GM23338 (cell line): ENCODE measurements around the gene ELAPOR2. TPM values are rescaled to one million over a fixed set of nuclear protein-coding genes. Genes with fewer than 3 reads are reported as not detected.
A peak's percentile ranks its signal among the peaks of the same experiment; 100 is the strongest.

Source experiments
- ATAC-seq: fragments of 200-7000 bp; cut with Tn5 transposase; 3 replicates; pipeline ENCODE4 v1.9.1; 2020
- DNase-seq: peaks from one replicate; pipeline ENCODE4 v3.0.0-alpha.2; 2015; ENCODE audit warnings: low spot score
- H2AFZ ChIP-seq: fragments of 200-600 bp; sonication (generic); 2 replicates; pipeline ENCODE4 v1.8.0; 2016; ENCODE audit warnings: antibody characterized with exemption, mild to moderate bottlenecking, moderate library complexity
- H3F3A ChIP-seq: fragments of 200-600 bp; sonication (generic); replicated peaks from 2 replicates; pipeline ENCODE4 v1.8.0; 2017; ENCODE audit warnings: antibody characterized with exemption, mixed run types, low read depth
- H3K27ac ChIP-seq: fragments of 200-600 bp; sonication (generic); 2 replicates; pipeline ENCODE4 v1.6.1; 2016; ENCODE audit warnings: low read depth
- H3K27me3 ChIP-seq: fragments of 200-600 bp; sonication (generic); 2 replicates; pipeline ENCODE4 v1.8.0; 2016; ENCODE audit warnings: mild to moderate bottlenecking, mixed run types, moderate library complexity; ENCODE audit not compliant: insufficient read depth
- H3K36me3 ChIP-seq: fragments of 200-600 bp; sonication (generic); 2 replicates; pipeline ENCODE4 v1.8.0; 2016; ENCODE audit warnings: mild to moderate bottlenecking; ENCODE audit not compliant: insufficient read depth
- H3K4me1 ChIP-seq: fragments of 200-600 bp; sonication (generic); 2 replicates; pipeline ENCODE4 v1.8.0; 2016; ENCODE audit warnings: mild to moderate bottlenecking, moderate library complexity; ENCODE audit not compliant: insufficient read depth
- H3K4me2 ChIP-seq: fragments of 200-600 bp; sonication (generic); 2 replicates; pipeline ENCODE4 v1.7.1; 2017; ENCODE audit warnings: mixed run types
- H3K4me3 ChIP-seq: fragments of 200-600 bp; sonication (generic); 2 replicates; pipeline ENCODE4 v1.6.1; 2016; ENCODE audit warnings: mixed run types
- H3K79me2 ChIP-seq: fragments of 200-600 bp; sonication (generic); replicated peaks from 2 replicates; pipeline ENCODE4 v1.8.0; 2017; ENCODE audit warnings: mild to moderate bottlenecking; ENCODE audit not compliant: insufficient read depth
- H3K9me2 ChIP-seq: fragments of 200-600 bp; sonication (generic); 2 replicates; pipeline ENCODE4 v1.8.0; 2017; ENCODE audit not compliant: insufficient read depth
- H4K20me1 ChIP-seq: fragments of 200-600 bp; sonication (generic); replicated peaks from 2 replicates; pipeline ENCODE4 v1.8.0; 2017; ENCODE audit warnings: mild to moderate bottlenecking; ENCODE audit not compliant: insufficient read depth
- H3K27ac Mint-ChIP-seq: 2 replicates; pipeline ENCODE4 v1.8.0; 2020; ENCODE audit warnings: inconsistent platforms, mild to moderate bottlenecking, moderate library complexity, mixed read lengths
- H3K27me3 Mint-ChIP-seq: 3 replicates; pipeline ENCODE4 v1.8.0; 2022; ENCODE audit warnings: low read depth, mild to moderate bottlenecking, moderate library complexity, mixed read lengths, inconsistent platforms; ENCODE audit not compliant: insufficient read depth, poor library complexity
- H3K36me3 Mint-ChIP-seq: 3 replicates; pipeline ENCODE4 v1.8.0; 2021; ENCODE audit warnings: low read depth, mild to moderate bottlenecking, inconsistent platforms, moderate library complexity, mixed read lengths
- H3K4me1 Mint-ChIP-seq: 3 replicates; pipeline ENCODE4 v1.8.0; 2020; ENCODE audit warnings: mild to moderate bottlenecking, inconsistent platforms, mixed read lengths
- H3K4me3 Mint-ChIP-seq: 3 replicates; pipeline ENCODE4 v1.8.0; 2021; ENCODE audit warnings: moderate library complexity, mild to moderate bottlenecking, inconsistent platforms, mixed read lengths
- H3K9me3 Mint-ChIP-seq: 3 replicates; pipeline ENCODE4 v1.8.0; 2020; ENCODE audit warnings: moderate library complexity, mild to moderate bottlenecking, inconsistent platforms, mixed read lengths
- CREB1 ChIP-seq: fragments of 250-450 bp; sonication (Bioruptor Pico); IDR thresholded peaks from 2 replicates; pipeline ENCODE4 v1.5.0; 2020; ENCODE audit warnings: low read depth, mild to moderate bottlenecking, moderate library complexity
- CTCF ChIP-seq, 2 experiments: fragments of 200-600 bp in 1 of 2; sonication (generic) in 1 of 2; conservative IDR thresholded peaks; 2 replicates each; pipeline versions ENCODE4 v1.5.1 to v1.6.1; 2016 to 2017; ENCODE audit warnings: antibody characterized with exemption in 2 of 2, low read depth in 2 of 2, mild to moderate bottlenecking in 2 of 2, moderate library complexity in 1 of 2
- ETS1 ChIP-seq: IDR thresholded peaks from 2 replicates; pipeline ENCODE4 v1.6.1; 2016; ENCODE audit warnings: antibody characterized with exemption
- REST ChIP-seq: IDR thresholded peaks from one replicate; pipeline ENCODE4 v1.6.1; 2018; ENCODE audit warnings: antibody characterized with exemption; ENCODE audit not compliant: unreplicated experiment
- STAT1 ChIP-seq: IDR thresholded peaks from one replicate; pipeline ENCODE4 v1.6.1; 2016; ENCODE audit warnings: antibody characterized with exemption; ENCODE audit not compliant: unreplicated experiment
- ZNF331 ChIP-seq: fragments of 250-450 bp; sonication (Bioruptor Pico); IDR thresholded peaks from 2 replicates; pipeline ENCODE4 v1.5.0; 2020; ENCODE audit warnings: low read depth, mild to moderate bottlenecking, moderate library complexity
- ZNF462 ChIP-seq: fragments of 250-450 bp; sonication (Bioruptor Pico); IDR thresholded peaks from 2 replicates; pipeline ENCODE4 v1.5.0; 2020; ENCODE audit warnings: mild to moderate bottlenecking, moderate library complexity
- polyA plus RNA-seq: library from polyadenylated mRNA; unstranded; fragments of >200 nt; fragmentation: Nextera tagmentation; extraction: Ambion mirVana; gene quantifications from 2 replicates; pipeline ENCODE4 v1.2.1, GENCODE V29; 2016
- total RNA-seq: library from RNA; depleted of rRNA; stranded (reverse); fragments of >200 nt; shearing (Covaris generic); gene quantifications from 2 replicates; pipeline ENCODE4 v1.2.3, GENCODE V29; 2014

ELAPOR2 gene
- total and polyA plus RNA-seq, 2 experiments from 2014 or later, result 12.0 to 42.9 TPM

GRCh38 chr7:87013840-87014190 lies 45.6 kb downstream of the ELAPOR2 start:
- peaks cover 89% of the 10 kb centered on the region for H3K79me2 ChIP-seq
- no peaks in the 10 kb centered on the region for H3K27me3 ChIP-seq
- H3K4me1 ChIP-seq, result peaks cover 7% of the 10 kb centered on the region
- H3K4me1 Mint-ChIP-seq, result peaks cover 5% of the 10 kb centered on the region; the same call in 2 of the 3 replicates
- no peak overlapping the region for H3K4me3 ChIP-seq
- ATAC-seq, result no peak
- H3K27ac ChIP-seq, result no peak overlapping the region
- no peak overlapping the region for H3K27ac Mint-ChIP-seq
- no peaks in the 10 kb centered on the region for H3F3A ChIP-seq
- no peak for DNase-seq
- peaks cover 7% of the 10 kb centered on the region; the same call in 1 of the 2 replicates for H4K20me1 ChIP-seq
- no peak overlapping the region for H2AFZ ChIP-seq
- no peaks in the 10 kb centered on the region for H3K36me3 ChIP-seq
- no peaks in the 10 kb centered on the region for H3K36me3 Mint-ChIP-seq
- H3K9me3 Mint-ChIP-seq, result no peaks in the 10 kb centered on the region
- no peak overlapping the region for H3K4me2 ChIP-seq
- no peaks in the 10 kb centered on the region for H3K9me2 ChIP-seq
- TF ChIP-seq CTCF (conservative IDR thresholded peaks at IDR 0.05; ENCODE audit: low read depth in 2 of 2), result peak in 1 of 2 experiments; percentile 21; a peak in 2 of 4 replicates
- TF ChIP-seq STAT1, result no peak
- H3K27me3 Mint-ChIP-seq, result no peaks in the 10 kb centered on the region
- H3K4me3 Mint-ChIP-seq, result no peak overlapping the region

GRCh38 chr7:87013136-87013839 lies 46.2 kb downstream of the ELAPOR2 start:
- H3K36me3 ChIP-seq, result no peaks in the 10 kb centered on the region
- peaks cover 5% of the 10 kb centered on the region; the same call in 1 of the 2 replicates for H4K20me1 ChIP-seq
- H3K4me3 ChIP-seq, result no peak overlapping the region
- no peaks in the 10 kb centered on the region for H3K9me2 ChIP-seq
- H2AFZ ChIP-seq, result no peak overlapping the region
- peaks cover 12% of the 10 kb centered on the region for H3K4me1 ChIP-seq
- H3K79me2 ChIP-seq, result peaks cover 89% of the 10 kb centered on the region
- Mint-ChIP-seq H3K27ac (no peak overlapping the region), H3K27me3 (no peaks in the 10 kb centered on the region), H3K4me3 (no peak overlapping the region), H3K4me1 (peaks cover 5% of the 10 kb centered on the region; the same call in 2 of the 3 replicates), H3K36me3 (no peaks in the 10 kb centered on the region), H3K9me3 (no peaks in the 10 kb centered on the region)
- no peak for DNase-seq
- no peaks in the 10 kb centered on the region for H3F3A ChIP-seq
- H3K27me3 ChIP-seq, result no peaks in the 10 kb centered on the region
- no peak overlapping the region for H3K4me2 ChIP-seq
- H3K27ac ChIP-seq, result no peak overlapping the region
- no peak for ATAC-seq
- TF ChIP-seq ZNF331 (CRISPR knock-in tag) (no peak), ETS1 (no peak), CREB1 (CRISPR knock-in tag) (no peak), REST (no peak), STAT1 (no peak), ZNF462 (CRISPR knock-in tag) (no peak)
